Left lung (tissue), 10 donors: ENCODE measurements around the gene P2RY14. TPM values are rescaled to one million over a fixed set of nuclear protein-coding genes. Genes with fewer than 3 reads are reported as not detected.

Experiments
- ATAC-seq: fragments of 200-7000 bp; cut with Tn5 transposase; one replicate; pipeline ENCODE4 v1.9.1; 2020; ENCODE audit warnings: moderate library complexity
- DNase-seq, 4 donors: peaks; one replicate each; pipeline ENCODE4 v3.0.0-alpha.2; 2013 to 2020
- H3K27ac ChIP-seq, 2 donors: fragments of 200-600 bp; sonication (generic) in 1 of 2; one replicate each; pipeline versions ENCODE4 v1.5.0 to v1.8.0; 2020 to 2021
- H3K27me3 ChIP-seq, 2 donors: fragments of 200-600 bp; sonication (generic) in 1 of 2; one replicate each; pipeline versions ENCODE4 v1.5.0 to v1.8.0; 2020 to 2021
- H3K36me3 ChIP-seq, 2 donors: fragments of 200-600 bp; sonication (generic) in 1 of 2; one replicate each; pipeline versions ENCODE4 v1.5.0 to v1.8.0; 2020 to 2021
- H3K4me1 ChIP-seq, 2 donors: fragments of 200-600 bp; one replicate each; pipeline ENCODE4 v1.8.0; 2021
- H3K4me3 ChIP-seq, 2 donors: fragments of 200-600 bp; sonication (generic) in 1 of 2; one replicate each; pipeline versions ENCODE4 v1.5.0 to v1.8.0; 2020 to 2021; ENCODE audit warnings: mild to moderate bottlenecking in 1 of 2
- H3K9me3 ChIP-seq, 2 donors: fragments of 200-600 bp; sonication (generic) in 1 of 2; one replicate each; pipeline versions ENCODE4 v1.5.0 to v1.8.0; 2020 to 2021
- CTCF ChIP-seq, 2 donors: fragments of 200-600 bp; sonication (generic) in 1 of 2; IDR thresholded peaks; one replicate each; pipeline versions ENCODE4 v1.5.0 to v1.8.0; 2021; ENCODE audit warnings: antibody characterized with exemption in 2 of 2
- intact Hi-C, 2 donors: fragments of 100-400 bp; cut with DNase I; formaldehyde crosslinking; loops; one replicate each; pipeline versions ENCODE4 v1.11.2 to v1.14.2; 2022
- polyA plus RNA-seq, 6 donors: library from polyadenylated mRNA; unstranded; fragments of 120-200 nt; gene quantifications; one replicate each; pipeline ENCODE4 v1.2.1, GENCODE V29; 2013; ENCODE audit not compliant: insufficient read length in 6 of 6
- total RNA-seq, 2 donors: library from RNA; stranded (reverse); fragmentation: NEBNext Ultra II Directional; extraction: Animal tissue kit (Norgen Biotek cat#: 25700); gene quantifications; one replicate each; pipeline ENCODE4 v1.2.1, GENCODE V29; 2021
- donor health status: DM: no; HTN: yes; CAD: no.
- donor health status: DM: no; HTN: no; CAD: no.

P2RY14 gene
- total and polyA plus RNA-seq, 8 donors = 2.4 to 6.4 (median 4.3) TPM

- Histone ChIP-seq H3K27ac (no peak overlapping the region), H3K4me1 (no peaks in the 10 kb centered on the region), H3K4me3 (peak overlapping the region in 1 of 2 donors; percentile 19), H3K9me3 (no peaks in the 10 kb centered on the region), H3K27me3 (no peaks in the 10 kb centered on the region), H3K36me3 (no peaks in the 10 kb centered on the region)
- ATAC-seq (no peak), DNase-seq (no peak)
- intact Hi-C loops = no loop called here
- TF ChIP-seq CTCF (IDR thresholded peaks at IDR 0.05) = no peak
These were observed 77.2 kb downstream of the P2RY14 start for GRCh38 chr3:151201051-151201730.

- no peak overlapping the region for H3K4me3 ChIP-seq
- no peaks in the 10 kb centered on the region for H3K4me1 ChIP-seq
- no peak overlapping the region for H3K27ac ChIP-seq
- H3K27me3 ChIP-seq = no peaks in the 10 kb centered on the region
- no peak for ATAC-seq
- H3K9me3 ChIP-seq = no peaks in the 10 kb centered on the region
- H3K36me3 ChIP-seq = no peaks in the 10 kb centered on the region
- intact Hi-C loops = no loop called here
- no peak for TF ChIP-seq CTCF (IDR thresholded peaks at IDR 0.05)
- DNase-seq = no peak
These were observed 77.8 kb downstream of the P2RY14 start for GRCh38 chr3:151200586-151200985.

- H3K4me1 ChIP-seq = no peaks in the 10 kb centered on the region
- no peak overlapping the region for H3K27ac ChIP-seq
- intact Hi-C loops = no loop called here
- no peak overlapping the region for H3K4me3 ChIP-seq
- H3K9me3 ChIP-seq = no peaks in the 10 kb centered on the region
- ATAC-seq (no peak), DNase-seq (no peak)
- H3K27me3 ChIP-seq = no peaks in the 10 kb centered on the region
- no peaks in the 10 kb centered on the region for H3K36me3 ChIP-seq
- TF ChIP-seq CTCF (IDR thresholded peaks at IDR 0.05) = no peak
These were observed 78.5 kb downstream of the P2RY14 start for GRCh38 chr3:151199554-151200438.

GRCh38 chr3:151198849-151199248 is 79.5 kb downstream of the P2RY14 start:
- intact Hi-C loops = no loop called here

More at GRCh38 chr3:151198849-151199248, 79.5 kb downstream of the P2RY14 start:
- Histone ChIP-seq H3K9me3 (no peaks in the 10 kb centered on the region), H3K4me1 (no peaks in the 10 kb centered on the region), H3K27ac (no peak overlapping the region), H3K36me3 (no peaks in the 10 kb centered on the region), H3K4me3 (no peak overlapping the region), H3K27me3 (no peaks in the 10 kb centered on the region)
- DNase-seq (no peak), ATAC-seq (no peak)
- no peak for TF ChIP-seq CTCF (IDR thresholded peaks at IDR 0.05)
